HepG2 (cell line): ENCODE measurements around the gene NPHP1. TPM values are rescaled to one million over a fixed set of nuclear protein-coding genes. Genes with fewer than 3 reads are reported as not detected.

ENCODE experiments used
- ATAC-seq: fragments of 200-7000 bp; cut with Tn5 transposase; 3 replicates; pipeline ENCODE4 v1.9.1; 2020; ENCODE audit warnings: mild to moderate bottlenecking, moderate library complexity
- BruUV-seq: library from RNA; stranded (reverse); fragments of 400-500 nt; replicated peaks from 2 replicates; lab custom pipeline; 2021; lab: Mats Ljungman, UMichigan
- CTCF ChIA-PET: fragments of 300-600 bp; formaldehyde crosslinking; extraction: SDS; loops from one replicate; lab custom pipeline; 2021; ENCODE audit warnings: low total read pairs, inconsistent platforms, low intra/inter-chr PET ratio; lab: Yijun Ruan, JAX
- POLR2A ChIA-PET: fragments of 350-600 bp; sonication (Branson Sonifier 250); formaldehyde crosslinking; loops from one replicate; lab custom pipeline; 2020; ENCODE audit warnings: antibody characterized with exemption, inconsistent platforms; lab: Yijun Ruan, JAX
- DNase-seq: peaks from one replicate; pipeline ENCODE4 v3.0.0-alpha.2; 2015; ENCODE audit warnings: low spot score
- FAIRE-seq: peaks from 3 replicates; lab custom pipeline; 2011; peaks lifted over from hg19 to GRCh38; lab: Jason Lieb, UNC
- H2AFZ ChIP-seq: one replicate; pipeline ENCODE4 v1.6.1; 2011; ENCODE audit warnings: low read length, inconsistent platforms
- H3K27ac ChIP-seq: fragments of 300-600 bp; 3 replicates; pipeline ENCODE4 v1.8.0; 2011; ENCODE audit warnings: mixed run types, mild to moderate bottlenecking, mixed read lengths, low read length, inconsistent platforms; ENCODE audit not compliant: insufficient read depth; ENCODE audit errors: extremely low read length
- H3K27me3 ChIP-seq, 2 experiments: fragments of 200-600 bp in 1 of 2; 2 replicates in 1 of 2; 3 replicates in 1 of 2; pipeline versions ENCODE4 v1.6.0 to v1.8.0; 2011; ENCODE audit warnings: low read length in 2 of 2, mild to moderate bottlenecking in 2 of 2, moderate library complexity in 2 of 2, inconsistent platforms in 1 of 2; ENCODE audit not compliant: insufficient read depth in 2 of 2, control insufficient read depth in 1 of 2
- H3K36me3 ChIP-seq, 2 experiments: fragments of 200-600 bp in 1 of 2; replicated peaks in 1 of 2; 2 replicates in 1 of 2; 3 replicates in 1 of 2; pipeline versions ENCODE4 v1.5.1 to v1.8.0; 2011; ENCODE audit warnings: low read length in 2 of 2, inconsistent platforms in 1 of 2; ENCODE audit not compliant: insufficient read depth in 2 of 2, control insufficient read depth in 1 of 2
- H3K4me1 ChIP-seq: 2 replicates; pipeline ENCODE4 v1.5.1; 2012; ENCODE audit warnings: low read length, inconsistent platforms; ENCODE audit not compliant: insufficient read depth
- H3K4me2 ChIP-seq: 2 replicates; pipeline ENCODE4 v1.6.0; 2011; ENCODE audit warnings: low read depth, low read length, inconsistent platforms
- H3K4me3 ChIP-seq, 3 experiments: fragments of 200-600 bp in 1 of 3; sonication (generic), shearing (Covaris generic) in 1 of 3; replicated peaks in 1 of 3; 2 replicates each; pipeline ENCODE4 v1.5.1; 2011 to 2016; ENCODE audit warnings: low read length in 3 of 3, inconsistent platforms in 2 of 3, low read depth in 2 of 3, mild to moderate bottlenecking in 2 of 3, control low read depth in 1 of 3, mixed read lengths in 1 of 3; ENCODE audit not compliant: insufficient read depth in 1 of 3
- H3K79me2 ChIP-seq: one replicate; pipeline ENCODE4 v1.6.1; 2011; ENCODE audit warnings: low read length, inconsistent platforms; ENCODE audit not compliant: insufficient read depth
- H3K9ac ChIP-seq: 2 replicates; pipeline ENCODE4 v1.6.0; 2011; ENCODE audit warnings: mild to moderate bottlenecking, low read depth, low read length, inconsistent platforms; ENCODE audit not compliant: insufficient read depth
- H3K9me3 ChIP-seq: 2 replicates; pipeline ENCODE4 v1.5.1; 2012; ENCODE audit warnings: mild to moderate bottlenecking, low read length
- H4K20me1 ChIP-seq: 2 replicates; pipeline ENCODE4 v1.6.0; 2011; ENCODE audit warnings: inconsistent platforms, mild to moderate bottlenecking, low read length, moderate library complexity; ENCODE audit not compliant: insufficient read depth
- ATF7-NPFF ChIP-seq: sonication (generic); formaldehyde crosslinking; IDR thresholded peaks from 2 replicates; pipeline ENCODE4 v1.8.1; 2023; ENCODE audit warnings: mild to moderate bottlenecking, low read depth, missing genetic modification reagents, moderate library complexity
- BRD4 ChIP-seq: sonication (generic); formaldehyde crosslinking; IDR thresholded peaks from 2 replicates; pipeline ENCODE4 v1.4.0; 2020; ENCODE audit warnings: missing genetic modification reagents
- DMAP1 ChIP-seq: IDR thresholded peaks from 2 replicates; pipeline ENCODE4 v1.6.1; 2016
- NR2F1 ChIP-seq, 2 experiments: fragments of 450-650 bp in 1 of 2; formaldehyde crosslinking in 1 of 2; IDR thresholded peaks; 2 replicates each; pipeline versions ENCODE4 v1.5.0 to v1.6.1; 2016 to 2020; ENCODE audit warnings: mild to moderate bottlenecking in 1 of 2, missing compliant biosample characterization in 1 of 2, missing genetic modification reagents in 1 of 2, moderate library complexity in 1 of 2
- SKIL ChIP-seq: sonication (generic); formaldehyde crosslinking; IDR thresholded peaks from 2 replicates; pipeline ENCODE4 v1.8.0; 2022; ENCODE audit warnings: missing genetic modification reagents, mild to moderate bottlenecking, moderate library complexity, borderline replicate concordance
- USF2 ChIP-seq, 2 experiments: sonication (generic) in 1 of 2; formaldehyde crosslinking in 1 of 2; IDR thresholded peaks; 2 replicates each; pipeline versions ENCODE4 v1.5.1 to v1.6.1; 2011 to 2020; ENCODE audit warnings: borderline replicate concordance in 1 of 2, low read depth in 1 of 2, low read length in 1 of 2, mild to moderate bottlenecking in 1 of 2, missing genetic modification reagents in 1 of 2, moderate library complexity in 1 of 2
- ZBTB3 ChIP-seq: sonication (generic); formaldehyde crosslinking; IDR thresholded peaks from 2 replicates; pipeline ENCODE4 v1.4.0; 2020; ENCODE audit warnings: low read depth, mild to moderate bottlenecking, moderate library complexity, missing genetic modification reagents, borderline replicate concordance
- ZNF430 ChIP-seq: sonication (generic); formaldehyde crosslinking; IDR thresholded peaks from 2 replicates; pipeline ENCODE4 v1.9.0; 2021; ENCODE audit warnings: mild to moderate bottlenecking, missing genetic modification reagents
- ZNF605 ChIP-seq: sonication (generic); formaldehyde crosslinking; IDR thresholded peaks from 2 replicates; pipeline ENCODE4 v1.8.0; 2022; ENCODE audit warnings: mild to moderate bottlenecking, missing genetic modification reagents
- ZNF607 ChIP-seq: sonication (generic); formaldehyde crosslinking; IDR thresholded peaks from 2 replicates; pipeline ENCODE4 v1.5.1; 2020; ENCODE audit warnings: missing genetic modification reagents, mild to moderate bottlenecking, borderline replicate concordance
- whole genome bisulfite sequencing: methylation state at CpG from one replicate; pipeline ENCODE4 v1.1.6; 2017; ENCODE audit warnings: low lambda C conversion rate; 5-methylcytosine and 5-hydroxymethylcytosine counted together
- in situ Hi-C: cut with HindIII; loops from 2 replicates; pipeline ENCODE4 v1.10.0; 2017; ENCODE audit warnings: low pct_unique_long_range_greater_than_20kb; ENCODE audit not compliant: extremely low pct_ligation_motif_present
- intact Hi-C: fragments of 100-400 bp; cut with micrococcal nuclease; formaldehyde crosslinking; loops from one replicate; pipeline ENCODE4 v1.10.0; 2022; ENCODE audit not compliant: unreplicated experiment
- polyA plus RNA-seq, 8 experiments: library from polyadenylated mRNA; depleted of rRNA in 3 of 8; stranded (reverse) in 7 of 8; unstranded in 1 of 8; fragments of >200 nt; fragmentation: Illumina TruSeq in 4 of 8; extraction: Trizol in 4 of 8; gene quantifications; 2 replicates each; pipeline versions ENCODE4 v1.2.1 to v1.2.3, GENCODE V29; 2011 to 2016; ENCODE audit warnings: low read depth in 4 of 8, missing spikeins in 1 of 8, mixed read lengths in 1 of 8; ENCODE audit not compliant: insufficient read depth in 1 of 8
- total RNA-seq, 5 experiments: library from RNA; depleted of rRNA; stranded (reverse); fragments of >200 nt; fragmentation: Illumina TruSeq; extraction: Trizol; gene quantifications; 2 replicates each; pipeline ENCODE4 v1.2.3, GENCODE V29; 2016; ENCODE audit warnings: low read depth in 1 of 5
- TF ChIP-seq, protein P1 (sequence below): sonication (generic); formaldehyde crosslinking; IDR thresholded peaks from 2 replicates; pipeline ENCODE4 v1.8.1; 2023; ENCODE audit warnings: mild to moderate bottlenecking, moderate library complexity, missing genetic modification reagents
- TF ChIP-seq, protein P2 (sequence below): sonication (generic); formaldehyde crosslinking; IDR thresholded peaks from 2 replicates; pipeline ENCODE4 v1.4.0; 2020; ENCODE audit warnings: missing genetic modification reagents

The NPHP1 gene
- total and polyA plus RNA-seq, 2 of the 13 experiments (the other 11 are each of a cell fraction or from before 2014, with no cell fraction given), result 2.7 to 4.8 TPM

DNA sequence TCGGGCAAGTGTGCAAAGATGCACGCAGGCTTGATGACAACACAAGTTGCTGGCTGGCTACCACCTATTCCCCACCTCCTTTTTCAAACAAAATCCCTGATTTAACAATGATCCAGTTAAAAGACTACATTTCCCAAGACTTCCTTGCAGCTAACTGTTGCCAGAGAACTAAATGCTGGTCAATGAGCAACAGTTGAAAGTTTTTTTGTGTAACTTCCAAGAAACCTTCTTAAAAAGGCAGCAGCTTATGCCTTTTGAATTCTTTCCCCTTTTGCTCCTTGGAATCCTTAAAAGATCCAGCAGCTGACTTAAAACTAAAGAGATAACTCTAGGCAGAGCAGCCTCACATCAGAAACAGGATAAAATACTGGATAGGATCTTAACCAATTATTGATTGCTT is 38.5 kb downstream of the NPHP1 start:
- Histone ChIP-seq H3K4me1 (no peaks in the 10 kb centered on the region), H3K79me2 (no peaks in the 10 kb centered on the region), H3K4me2 (no peak overlapping the region), H2AFZ (no peak overlapping the region), H3K9me3 (no peaks in the 10 kb centered on the region), H3K27me3 (no peaks in the 10 kb centered on the region; a peak in 2 of 5 replicates), H3K27ac (no peak overlapping the region), H3K4me3 (no peak overlapping the region), H4K20me1 (no peaks in the 10 kb centered on the region), H3K9ac (no peak overlapping the region), H3K36me3 (no peaks in the 10 kb centered on the region)
- WGBS, result 58% methylated on average over 2 of the region's 2 CpGs
- POLR2A ChIA-PET, result no interaction called here
- in situ Hi-C loops, result no loop called here
- FAIRE-seq (no peak), ATAC-seq (no peak), DNase-seq (no peak)
- CTCF ChIA-PET, result no interaction called here
- no TSS peak for BruUV-seq
- TF ChIP-seq SKIL (CRISPR knock-in tag) (no peak), NR2F1 (CRISPR knock-in tag; IDR thresholded peaks at IDR 0.05) (no peak), ZNF430 (CRISPR knock-in tag) (no peak), DMAP1 (CRISPR knock-in tag) (no peak), ZNF605 (CRISPR knock-in tag) (no peak), BRD4 (no peak), ATF7-NPFF (CRISPR knock-in tag) (no peak), USF2 (IDR thresholded peaks at IDR 0.05; ENCODE audit: low read depth, low read length) (no peak), USF2 (CRISPR knock-in tag; IDR thresholded peaks at IDR 0.05; ENCODE audit: borderline replicate concordance) (no peak), ZNF607 (no peak), ZBTB3 (CRISPR knock-in tag) (no peak)
- TF ChIP-seq, protein P1, sequence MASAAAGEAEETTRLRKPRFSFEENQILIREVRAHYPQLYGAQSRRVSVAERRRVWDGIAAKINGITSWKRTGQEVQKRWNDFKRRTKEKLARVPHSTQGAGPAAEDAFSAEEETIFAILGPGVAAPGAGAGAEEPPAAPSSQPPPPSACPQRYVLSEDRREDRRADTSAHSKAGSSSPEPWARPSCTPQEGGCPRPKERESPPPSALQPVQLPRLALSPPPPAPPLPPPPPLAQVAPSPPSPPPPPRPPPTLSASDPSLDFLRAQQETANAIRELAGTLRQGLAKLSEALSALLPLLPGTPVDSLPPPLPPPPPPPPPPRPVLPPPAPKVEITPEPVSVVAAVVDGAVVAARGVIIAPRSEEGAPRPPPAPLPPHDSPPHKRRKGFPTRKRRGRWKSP (CRISPR knock-in tag), result no peak
- TF ChIP-seq, protein P2, sequence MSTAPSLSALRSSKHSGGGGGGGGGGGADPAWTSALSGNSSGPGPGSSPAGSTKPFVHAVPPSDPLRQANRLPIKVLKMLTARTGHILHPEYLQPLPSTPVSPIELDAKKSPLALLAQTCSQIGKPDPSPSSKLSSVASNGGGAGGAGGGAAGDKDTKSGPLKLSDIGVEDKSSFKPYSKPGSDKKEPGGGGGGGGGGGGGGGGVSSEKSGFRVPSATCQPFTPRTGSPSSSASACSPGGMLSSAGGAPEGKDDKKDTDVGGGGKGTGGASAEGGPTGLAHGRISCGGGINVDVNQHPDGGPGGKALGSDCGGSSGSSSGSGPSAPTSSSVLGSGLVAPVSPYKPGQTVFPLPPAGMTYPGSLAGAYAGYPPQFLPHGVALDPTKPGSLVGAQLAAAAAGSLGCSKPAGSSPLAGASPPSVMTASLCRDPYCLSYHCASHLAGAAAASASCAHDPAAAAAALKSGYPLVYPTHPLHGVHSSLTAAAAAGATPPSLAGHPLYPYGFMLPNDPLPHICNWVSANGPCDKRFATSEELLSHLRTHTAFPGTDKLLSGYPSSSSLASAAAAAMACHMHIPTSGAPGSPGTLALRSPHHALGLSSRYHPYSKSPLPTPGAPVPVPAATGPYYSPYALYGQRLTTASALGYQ (CRISPR knock-in tag), result no peak
- intact Hi-C loops, result no loop called here
